GM12892 (cell line): ENCODE data around the gene GNB2.

ENCODE experiments used
- POLR2A ChIP-seq: IDR thresholded peaks from 2 replicates; pipeline ENCODE4 v1.6.1; 2011; ENCODE audit warnings: low read depth, low read length, control low read depth
- POLR2AphosphoS5 ChIP-seq: IDR thresholded peaks from 2 replicates; pipeline ENCODE4 v1.6.1; 2011; ENCODE audit warnings: low read depth, low read length, control low read depth
- TAF1 ChIP-seq: IDR thresholded peaks from 2 replicates; pipeline ENCODE4 v1.6.1; 2011; ENCODE audit warnings: low read depth, mild to moderate bottlenecking, control low read depth, low read length, borderline replicate concordance

GRCh38 chr7:100710452-100710851, 36.9 kb downstream of the GNB2 start:
- no peak for TF ChIP-seq POLR2A
- TF ChIP-seq POLR2AphosphoS5, result no peak
- no peak for TF ChIP-seq TAF1
